D721Med (cell line): ENCODE measurements around the gene ZNF764.
A peak's percentile ranks its signal among the peaks of the same experiment; 100 is the strongest.

ENCODE experiments used
- DNase-seq: peaks from one replicate; pipeline ENCODE4 v3.0.0; 2011; ENCODE audit warnings: low spot score; ENCODE audit not compliant: insufficient read length
- FAIRE-seq: peaks from 2 replicates; lab custom pipeline; 2011; peaks lifted over from hg19 to GRCh38; lab: Jason Lieb, UNC
- TF ChIP-seq, protein P1 (sequence below): IDR thresholded peaks from 2 replicates; pipeline ENCODE4 v1.5.1; 2012; ENCODE audit warnings: mild to moderate bottlenecking, control low read depth; ENCODE audit not compliant: insufficient read depth; ENCODE audit errors: missing control alignments

Gene ZNF764

DNA sequence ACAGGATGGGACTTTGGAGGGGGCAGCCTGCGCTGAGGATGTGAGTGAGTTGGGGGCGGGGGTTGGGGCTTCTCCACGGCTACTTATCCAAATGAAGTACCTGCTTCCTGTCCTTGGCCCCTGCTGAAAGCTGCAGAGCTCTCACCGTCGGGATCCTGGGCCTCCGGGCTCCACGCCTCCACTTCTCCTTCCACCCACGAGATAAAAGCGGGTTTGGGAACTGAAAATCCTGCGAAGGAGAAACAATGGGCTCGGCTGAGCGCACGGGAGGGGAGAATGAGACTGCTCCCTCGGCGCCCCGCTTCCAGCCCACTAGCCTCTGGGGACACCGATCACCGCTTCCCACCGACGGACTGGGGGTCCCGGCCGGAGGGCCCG, 26.8 kb upstream of the ZNF764 start:
- DNase-seq (no peak), FAIRE-seq (no peak)
- TF ChIP-seq, protein P1, sequence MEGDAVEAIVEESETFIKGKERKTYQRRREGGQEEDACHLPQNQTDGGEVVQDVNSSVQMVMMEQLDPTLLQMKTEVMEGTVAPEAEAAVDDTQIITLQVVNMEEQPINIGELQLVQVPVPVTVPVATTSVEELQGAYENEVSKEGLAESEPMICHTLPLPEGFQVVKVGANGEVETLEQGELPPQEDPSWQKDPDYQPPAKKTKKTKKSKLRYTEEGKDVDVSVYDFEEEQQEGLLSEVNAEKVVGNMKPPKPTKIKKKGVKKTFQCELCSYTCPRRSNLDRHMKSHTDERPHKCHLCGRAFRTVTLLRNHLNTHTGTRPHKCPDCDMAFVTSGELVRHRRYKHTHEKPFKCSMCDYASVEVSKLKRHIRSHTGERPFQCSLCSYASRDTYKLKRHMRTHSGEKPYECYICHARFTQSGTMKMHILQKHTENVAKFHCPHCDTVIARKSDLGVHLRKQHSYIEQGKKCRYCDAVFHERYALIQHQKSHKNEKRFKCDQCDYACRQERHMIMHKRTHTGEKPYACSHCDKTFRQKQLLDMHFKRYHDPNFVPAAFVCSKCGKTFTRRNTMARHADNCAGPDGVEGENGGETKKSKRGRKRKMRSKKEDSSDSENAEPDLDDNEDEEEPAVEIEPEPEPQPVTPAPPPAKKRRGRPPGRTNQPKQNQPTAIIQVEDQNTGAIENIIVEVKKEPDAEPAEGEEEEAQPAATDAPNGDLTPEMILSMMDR, result no peak

DNA sequence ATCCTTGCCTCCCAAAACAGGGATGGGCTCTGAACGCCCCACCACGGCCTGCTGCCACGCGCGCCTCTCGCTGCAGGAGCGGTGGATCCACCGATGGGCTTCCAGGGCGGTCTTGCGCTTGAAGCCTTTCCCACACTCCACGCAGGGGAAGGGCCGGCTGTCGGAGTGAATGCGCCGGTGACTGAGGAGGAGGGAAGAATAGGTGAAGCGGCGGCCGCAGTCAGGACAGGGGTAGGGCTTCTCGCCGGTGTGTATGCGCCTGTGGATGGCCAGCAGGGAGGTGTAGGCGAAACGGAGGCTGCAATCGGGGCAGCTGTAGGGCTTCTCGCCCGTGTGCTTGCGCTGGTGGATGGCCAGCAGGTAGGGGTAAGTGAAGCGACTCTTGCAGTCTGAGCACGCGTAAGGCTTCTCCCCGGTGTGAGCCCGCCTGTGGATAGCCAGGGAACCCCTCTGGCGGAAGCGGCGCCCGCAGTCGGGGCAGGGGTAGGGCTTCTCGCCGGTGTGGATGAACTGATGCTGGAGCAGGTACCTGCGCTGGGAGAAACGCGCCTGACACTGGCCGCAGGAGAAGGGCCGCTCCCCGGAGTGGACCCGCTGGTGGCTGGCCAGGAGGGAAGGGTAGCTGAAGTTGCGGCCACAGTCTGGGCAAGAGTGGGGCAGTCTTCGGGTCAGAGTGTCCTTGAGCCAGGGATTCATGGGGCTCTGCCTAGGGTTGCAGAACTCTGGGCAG, 24.6 kb upstream of the ZNF764 start:
- TF ChIP-seq, protein P1, result no peak
- FAIRE-seq (no peak), DNase-seq (no peak)

GRCh38 chr16:30581457-30581856, 23.3 kb upstream of the ZNF764 start:
- no peak for DNase-seq
- FAIRE-seq, result no peak
- TF ChIP-seq, protein P1, result no peak

- no peak for FAIRE-seq
These were observed 16.5 kb upstream of the ZNF764 start for GRCh38 chr16:30574678-30575077.

DNA sequence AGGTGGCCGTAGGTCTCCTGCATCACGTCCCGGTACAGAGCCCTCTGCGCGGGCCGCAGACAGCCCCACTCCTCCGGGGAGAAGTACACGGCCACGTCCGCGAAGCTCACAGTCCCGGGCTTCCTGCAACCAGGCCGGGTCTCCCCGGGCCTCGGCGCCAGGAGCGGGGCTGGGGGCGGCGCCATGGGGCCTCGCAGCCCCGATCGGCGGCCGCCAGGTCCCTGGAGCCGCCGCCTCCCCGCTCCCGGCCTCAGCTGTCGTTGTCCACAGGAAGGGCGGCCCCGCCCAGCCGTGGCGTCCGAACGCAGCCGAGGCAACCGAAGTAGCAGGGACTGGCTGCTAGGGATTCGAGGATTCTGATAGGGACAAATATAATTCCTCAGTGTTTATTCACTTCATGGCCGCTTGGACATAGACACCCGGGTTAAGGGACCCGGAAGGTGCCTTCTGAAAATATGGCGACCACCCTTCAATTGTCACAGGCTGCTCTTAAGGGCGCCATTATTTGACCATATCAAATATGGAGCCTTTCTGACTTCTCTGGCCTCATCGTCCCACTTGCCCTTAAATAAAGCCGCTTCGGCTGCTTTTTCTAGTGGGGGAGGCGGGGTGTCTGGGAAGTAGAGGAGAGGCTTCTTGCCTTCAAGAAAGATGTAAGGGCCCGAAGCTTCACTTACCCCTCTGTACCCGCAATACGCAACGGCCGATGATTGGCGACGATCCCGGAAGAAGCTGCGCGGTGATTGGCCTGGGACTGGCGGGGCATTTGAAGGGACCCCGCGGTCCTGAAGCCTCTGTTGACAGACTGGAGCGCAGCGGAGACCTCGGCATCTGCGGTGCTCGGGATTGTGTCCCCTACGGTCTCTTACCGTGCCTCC, 13.5 kb upstream of the ZNF764 start, which contains the start of gene ZNF688:
TSS of gene ZNF688 (minus strand) at position 270 of the 878 bp plus-strand sequence. CDS start at position 185, 85 bp downstream.
- FAIRE-seq, result no peak
- TF ChIP-seq, protein P1, result no peak
- peak; percentile 88 for DNase-seq

More at GRCh38 chr16:30574678-30575077, 16.5 kb upstream of the ZNF764 start:
- DNase-seq, result no peak
- TF ChIP-seq, protein P1, result no peak

DNA sequence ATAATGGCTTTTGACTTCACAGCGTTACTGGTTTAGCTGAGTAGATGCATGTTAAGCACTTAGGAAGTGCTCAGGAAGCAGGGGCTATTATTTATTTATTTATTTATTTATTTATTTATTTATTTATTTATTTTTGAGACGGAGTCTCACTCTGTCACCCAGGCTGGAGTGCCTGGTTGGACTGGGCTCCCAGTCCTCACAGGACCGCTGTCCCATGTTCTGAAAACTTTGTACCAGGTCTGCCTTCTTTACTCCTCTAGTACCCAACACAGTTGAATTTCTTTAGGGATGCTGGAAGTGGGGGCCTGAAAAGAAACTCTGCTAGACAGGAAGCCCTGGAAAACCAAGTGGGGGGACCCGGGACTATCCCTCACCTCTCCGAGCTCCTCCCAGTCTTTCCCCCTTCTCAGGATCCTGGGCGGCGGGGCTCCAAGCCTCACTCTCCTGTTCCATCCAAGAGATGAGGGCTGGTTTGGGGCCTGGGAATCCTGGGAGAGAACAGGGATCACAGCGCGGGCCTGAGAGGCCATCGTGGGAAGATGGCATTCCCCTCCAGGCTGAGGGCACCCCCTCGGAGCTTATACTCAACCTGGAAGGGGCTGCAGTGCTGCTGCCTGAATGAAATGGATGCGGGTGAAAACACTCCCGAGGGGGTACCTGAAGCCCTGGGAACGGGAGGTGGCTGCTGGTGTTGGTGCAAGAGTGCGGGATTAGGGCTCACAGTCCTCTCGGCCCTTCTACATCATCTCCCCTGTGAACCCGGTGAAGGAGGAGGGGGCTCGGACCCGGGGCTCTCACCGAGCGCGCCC, 12.7 kb upstream of the ZNF764 start:
- TF ChIP-seq, protein P1, result no peak
- FAIRE-seq, result no peak
- DNase-seq, result peak; percentile 47
